HG03196 (cell line): Measurements from ENCODE around the gene MT1A.

Experiments used
- ATAC-seq: cut with Tn5 transposase; IDR thresholded peaks from one replicate; pipeline ENCODE4 v1.9.1; 2021; ENCODE audit not compliant: unreplicated experiment

MT1A gene

GRCh38 chr16:56675685-56676210, 37.3 kb downstream of the MT1A start:
- ATAC-seq, result no peak

- no peak for ATAC-seq
Observed at GRCh38 chr16:56677474-56677873, 39.0 kb downstream of the MT1A start.

DNA sequence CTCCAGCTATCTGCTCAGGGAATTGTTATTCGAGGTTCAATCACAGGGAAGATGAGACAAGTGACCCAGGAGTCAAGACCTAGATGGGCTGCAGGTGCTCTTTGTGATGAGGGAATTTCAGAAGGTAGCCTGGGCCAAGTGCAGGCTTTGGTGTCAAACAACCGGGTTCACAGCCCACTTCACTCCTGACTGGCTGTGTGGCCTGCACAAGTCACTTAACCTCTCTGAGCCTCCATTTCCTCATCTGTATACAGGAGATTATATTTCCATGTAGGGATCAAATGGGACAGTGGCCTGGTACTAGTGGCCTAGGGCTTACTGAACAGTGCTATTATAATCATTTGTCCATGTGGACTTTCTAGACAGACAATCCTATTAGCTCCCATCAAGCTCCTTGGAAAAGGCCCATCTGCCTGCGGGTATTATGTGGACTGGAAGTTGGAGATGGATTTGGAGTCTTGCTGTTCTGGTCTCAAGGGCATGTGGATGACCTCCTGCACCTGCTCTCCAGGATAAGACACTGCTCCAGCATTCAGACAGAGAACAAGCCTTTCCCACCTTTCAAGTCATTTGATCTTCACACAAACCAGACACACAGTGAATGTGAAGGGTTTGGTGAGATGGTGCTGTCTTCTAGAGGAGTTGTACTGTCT, 40.7 kb downstream of the MT1A start:
- no peak for ATAC-seq

GRCh38 chr16:56679818-56680217, 41.4 kb downstream of the MT1A start:
- no peak for ATAC-seq

GRCh38 chr16:56681939-56682702, 43.7 kb downstream of the MT1A start, which contains the start of gene MT1X:
TSS of gene MT1X (plus strand) at chr16:56682470. CDS start at chr16:56682541, 71 bp downstream.
- peak; percentile 96 for ATAC-seq

GRCh38 chr16:56682703-56683397, 44.4 kb downstream of the MT1A start:
- no peak for ATAC-seq

DNA sequence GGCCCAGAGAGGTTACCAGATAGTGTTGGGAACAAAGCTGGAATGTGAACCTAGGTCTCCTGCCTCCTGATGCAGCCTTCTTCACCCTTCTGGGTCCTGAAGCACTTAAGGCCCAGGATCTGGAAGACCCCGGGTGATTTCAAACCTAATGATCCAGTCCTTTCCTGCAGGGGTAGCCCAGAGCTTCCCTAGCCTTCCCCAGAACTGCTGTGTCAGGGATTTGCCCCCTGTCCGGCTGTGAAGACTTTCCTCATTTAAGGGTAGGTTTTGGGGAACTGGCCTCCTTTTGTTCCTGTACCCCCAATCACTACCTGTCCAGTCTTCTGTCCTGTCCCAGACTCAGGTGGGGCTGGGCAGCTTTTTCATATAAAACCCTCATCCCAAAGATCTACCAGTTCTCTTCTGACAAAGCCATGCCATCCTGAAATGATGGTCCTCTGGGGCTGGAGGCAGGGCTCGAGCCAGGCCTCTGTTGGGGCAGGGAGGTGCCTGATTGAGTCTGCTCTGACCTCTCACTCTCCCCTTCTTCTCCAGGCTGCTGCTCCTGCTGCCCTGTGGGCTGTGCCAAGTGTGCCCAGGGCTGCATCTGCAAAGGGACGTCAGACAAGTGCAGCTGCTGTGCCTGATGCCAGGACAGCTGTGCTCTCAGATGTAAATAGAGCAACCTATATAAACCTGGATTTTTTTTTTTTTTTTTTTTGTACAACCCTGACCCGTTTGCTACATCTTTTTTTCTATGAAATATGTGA, 45.1 kb downstream of the MT1A start:
- ATAC-seq, result no peak

- no peak for ATAC-seq
Observed at GRCh38 chr16:56684256-56684925, 45.9 kb downstream of the MT1A start.

GRCh38 chr16:56684926-56685590, 46.6 kb downstream of the MT1A start:
- ATAC-seq, result no peak

GRCh38 chr16:56686758-56687157, 48.3 kb downstream of the MT1A start:
- ATAC-seq, result no peak

DNA sequence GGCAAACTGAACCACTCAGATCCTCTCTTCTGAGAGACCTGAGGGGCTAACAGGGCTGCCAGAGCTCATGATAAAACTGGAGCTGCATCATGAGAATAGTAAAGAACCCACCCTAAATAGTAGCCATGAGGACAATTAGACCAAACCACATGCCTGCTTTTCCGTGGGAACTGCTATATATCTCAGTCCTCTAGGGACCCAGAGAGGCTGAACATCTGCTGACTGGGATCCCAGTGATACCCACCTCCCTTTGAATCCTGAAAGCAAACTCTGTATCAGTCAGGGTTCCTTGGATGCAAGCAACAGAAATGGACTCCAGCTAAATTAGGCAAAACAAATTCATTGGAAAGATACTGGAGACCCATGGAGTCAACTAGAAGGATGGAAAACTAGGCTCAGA, 50.3 kb downstream of the MT1A start:
- no peak for ATAC-seq

DNA sequence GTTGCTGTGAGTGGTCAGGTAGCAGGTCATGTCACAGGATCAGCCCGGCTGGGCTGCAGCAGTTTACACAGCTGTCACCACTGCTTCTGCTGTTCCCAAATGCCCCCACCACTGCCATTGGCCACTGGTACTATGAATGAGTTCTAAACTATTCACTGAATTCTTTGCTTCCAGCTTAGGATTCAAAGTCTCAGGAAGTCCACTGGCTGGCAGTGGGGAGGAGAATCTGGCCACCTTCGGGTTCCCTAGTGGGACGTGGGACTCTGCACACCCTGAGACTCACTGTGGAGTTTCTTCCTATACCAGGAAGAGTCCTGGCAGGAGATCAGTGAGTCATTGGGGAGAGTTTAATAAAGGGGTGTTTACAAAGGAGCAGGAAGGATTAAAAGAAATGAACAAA, 50.7 kb downstream of the MT1A start:
- no peak for ATAC-seq
